Amniotic epithelial cell (primary cell): Measurements from ENCODE around the gene SRSF5.
"Not testable (repeated sequence)": the region's sequence is repeated elsewhere in the genome, so short reads cannot be mapped to it uniquely, and the experiment has no call there.

Experiments used
- DNase-seq: peaks from one replicate; pipeline ENCODE4 v3.0.0-alpha.2; 2010; ENCODE audit warnings: low read depth

The SRSF5 gene

DNA sequence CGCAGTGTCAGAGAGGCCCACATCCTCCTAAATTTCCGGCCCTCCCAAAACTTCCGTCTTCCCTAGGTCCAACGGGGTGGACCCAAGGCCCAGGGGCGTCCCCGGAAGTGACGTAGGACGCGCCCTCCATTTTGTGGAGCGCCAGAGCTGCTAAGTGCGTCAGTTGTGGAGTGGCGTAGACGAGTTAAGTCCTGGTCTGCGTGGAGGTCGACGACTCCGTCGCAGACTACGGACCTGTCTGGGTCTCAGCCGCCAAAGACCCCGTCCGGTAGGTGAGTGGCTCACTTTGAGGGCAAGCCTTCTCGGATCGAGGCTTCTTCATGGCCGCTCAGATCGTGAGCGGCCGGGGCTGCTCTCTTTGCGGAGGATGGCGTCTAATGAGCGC, at the start of gene SRSF5:
Gene SRSF5, plus strand, starts transcription at position 159 of the 385 bp plus-strand sequence. CDS start 1,015 bp downstream, outside the sequence.
- peak; percentile 93 for DNase-seq

DNA sequence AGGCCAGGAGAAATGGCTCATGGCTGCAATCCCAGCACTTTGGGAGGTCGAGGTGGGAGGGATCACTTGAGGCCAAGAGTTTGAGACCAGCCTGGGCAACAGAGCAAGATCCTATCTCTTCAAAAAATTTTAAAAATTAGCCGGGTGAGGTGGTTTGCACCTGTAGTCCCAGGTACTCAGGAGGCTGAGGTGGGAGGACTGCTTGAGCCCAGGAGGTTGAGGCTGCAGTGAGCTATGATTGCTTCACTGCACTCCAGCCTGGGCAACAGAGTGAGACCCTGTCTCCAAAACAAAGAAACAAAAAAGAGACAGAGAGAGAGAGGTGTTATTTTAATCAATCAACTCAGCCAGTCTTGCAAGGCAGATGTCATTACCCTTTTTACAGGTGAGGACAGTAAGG, 48.3 kb upstream of the SRSF5 start:
- not testable (repeated sequence) for DNase-seq

DNA sequence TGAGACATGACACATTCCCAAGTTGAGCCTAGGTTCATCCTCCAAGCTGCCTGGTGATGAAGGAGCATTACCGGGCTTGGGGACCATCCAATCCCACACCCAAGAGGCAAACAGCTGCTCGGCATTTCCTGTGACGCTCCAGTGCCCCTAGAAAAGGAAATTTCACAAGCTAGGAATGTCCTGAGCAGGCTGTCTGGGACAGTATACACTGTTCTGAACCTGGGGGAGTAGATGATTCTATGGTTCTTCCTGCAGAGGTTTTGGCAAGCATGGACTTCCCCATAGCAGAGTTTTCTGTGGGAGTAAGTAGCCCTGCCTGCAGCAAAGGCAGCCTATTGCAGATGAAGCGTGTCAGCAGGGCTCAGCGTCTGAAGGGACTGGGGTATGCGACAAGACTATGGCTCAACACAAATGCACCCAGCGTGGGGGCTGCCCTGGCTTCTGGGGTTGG, 47.4 kb upstream of the SRSF5 start:
- peak; percentile 94 for DNase-seq

DNA sequence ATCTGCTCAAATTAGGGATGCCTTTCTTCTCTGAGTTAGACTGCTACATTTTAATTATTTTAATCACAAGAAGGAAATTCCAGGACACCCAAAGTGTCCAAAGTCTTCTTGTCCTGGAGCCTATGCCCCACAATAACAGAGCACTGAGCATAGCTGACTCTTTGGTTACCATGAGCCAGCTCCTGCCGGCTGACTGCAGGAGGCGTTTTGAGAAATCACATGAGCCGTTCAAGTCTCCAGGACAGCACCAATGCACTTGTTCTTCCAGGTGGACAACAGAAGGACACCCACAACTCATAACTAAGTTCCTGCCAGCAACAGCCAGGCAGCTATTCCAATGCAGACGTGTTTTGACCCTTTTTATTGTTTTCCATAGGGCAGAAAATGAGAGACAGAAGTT, 46.0 kb upstream of the SRSF5 start:
- no peak for DNase-seq

DNA sequence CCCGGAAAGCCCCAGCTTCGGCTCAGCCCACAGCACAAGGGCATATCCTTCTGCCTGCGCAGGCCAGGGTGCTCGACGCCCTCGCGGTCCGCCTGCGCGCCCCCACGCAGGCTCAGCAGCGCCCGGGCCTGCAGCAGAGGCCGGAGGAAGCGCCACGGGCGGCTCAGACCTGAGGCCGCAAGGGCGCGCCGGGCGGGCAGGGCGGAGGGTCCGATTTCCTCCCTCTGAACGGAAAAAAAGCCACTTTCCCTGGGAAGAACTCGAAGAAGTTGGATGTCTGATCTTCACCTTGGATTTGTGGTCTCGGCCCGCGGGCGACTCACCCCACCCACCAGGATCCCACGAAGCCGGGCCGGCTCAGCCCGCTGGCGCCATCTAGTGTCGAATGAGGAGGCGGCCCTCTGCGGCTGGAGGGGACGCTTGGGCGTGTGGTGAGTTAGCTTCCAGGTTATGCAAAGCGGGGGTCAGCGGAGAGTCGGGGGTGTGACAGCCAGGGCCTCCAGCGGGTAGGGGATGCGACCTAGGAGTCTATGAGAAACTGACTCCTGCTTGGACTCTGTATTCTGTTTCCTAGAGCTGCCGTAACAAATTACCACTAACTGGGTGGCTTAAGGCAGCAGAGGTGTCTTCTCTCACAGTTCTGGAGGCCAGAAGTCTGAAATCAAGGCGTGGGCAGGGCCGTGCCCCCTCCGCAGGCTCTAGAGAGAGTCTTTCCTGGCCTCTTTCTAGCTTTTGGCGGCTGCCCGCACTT, 40.0 kb upstream of the SRSF5 start:
- peak; percentile 50 for DNase-seq

DNA sequence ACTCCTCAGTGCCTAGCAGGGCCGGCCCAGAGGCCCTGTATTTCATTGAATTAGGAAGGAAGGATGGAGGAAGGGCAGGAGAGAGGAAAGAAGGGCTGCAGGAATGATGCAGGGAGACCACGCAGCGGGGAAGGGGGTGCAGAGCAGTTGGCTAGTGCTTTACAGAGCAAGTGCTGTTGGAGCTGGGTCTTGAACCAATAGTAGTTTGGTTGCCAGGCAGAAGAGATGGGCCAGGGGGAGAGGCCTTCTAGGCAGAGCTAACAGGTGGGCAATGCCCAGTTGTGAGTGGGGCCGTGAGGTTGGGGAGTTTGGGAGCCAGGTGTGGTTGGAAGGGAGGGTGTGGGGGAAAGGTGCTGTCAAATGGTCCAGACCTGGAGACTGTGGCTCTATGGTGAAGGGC, 39.1 kb upstream of the SRSF5 start:
- no peak for DNase-seq

DNA sequence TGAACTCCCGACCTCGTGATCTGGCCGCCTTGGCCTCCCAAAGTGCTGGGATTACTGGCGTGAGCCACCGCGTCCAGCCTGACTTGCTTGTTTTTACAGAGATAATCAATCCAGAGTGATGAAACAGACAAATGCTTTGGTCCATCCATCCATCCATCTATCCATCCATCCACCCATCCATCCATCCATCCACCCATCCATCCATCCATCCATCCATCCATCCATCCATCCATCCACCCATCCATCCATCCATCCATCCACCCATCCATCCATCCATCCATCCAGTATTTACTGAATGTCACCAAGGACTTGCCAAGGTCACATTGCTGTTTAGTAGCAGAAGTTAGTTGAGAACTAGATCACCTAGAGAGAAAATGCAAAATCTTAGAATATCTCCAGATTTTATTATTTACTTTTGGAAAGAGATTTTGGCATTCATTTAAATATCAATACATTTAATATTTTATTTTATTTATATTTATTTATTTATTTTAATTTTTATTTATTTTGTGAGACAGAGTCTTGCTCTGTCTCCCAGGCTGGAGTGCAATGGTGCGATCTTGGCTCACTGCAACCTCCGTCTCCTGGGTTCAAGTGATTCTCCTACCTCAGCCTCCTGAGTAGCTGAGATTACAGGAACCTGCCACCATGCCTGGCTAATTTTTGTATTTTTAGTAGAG, 34.9 kb upstream of the SRSF5 start:
- not testable (repeated sequence) for DNase-seq

DNA sequence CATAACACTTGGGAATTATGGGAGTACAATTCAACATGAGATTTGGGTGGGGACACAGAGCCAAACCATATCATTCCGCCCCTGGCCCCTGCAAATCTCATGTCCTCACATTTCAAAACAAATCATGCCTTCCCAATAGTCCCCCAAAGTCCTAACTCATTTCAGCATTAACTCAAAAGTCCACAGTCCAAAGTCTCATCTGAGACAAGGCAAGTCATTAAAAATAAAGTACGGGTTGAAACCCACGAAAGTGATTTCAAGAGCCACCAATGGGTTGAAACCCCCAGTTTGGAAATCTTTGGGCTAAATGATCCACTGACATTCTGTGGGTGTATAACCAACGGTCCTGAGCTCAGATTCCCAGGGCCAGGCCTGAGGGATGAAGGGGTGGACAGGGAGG, 30.5 kb upstream of the SRSF5 start:
- not testable (repeated sequence) for DNase-seq

DNA sequence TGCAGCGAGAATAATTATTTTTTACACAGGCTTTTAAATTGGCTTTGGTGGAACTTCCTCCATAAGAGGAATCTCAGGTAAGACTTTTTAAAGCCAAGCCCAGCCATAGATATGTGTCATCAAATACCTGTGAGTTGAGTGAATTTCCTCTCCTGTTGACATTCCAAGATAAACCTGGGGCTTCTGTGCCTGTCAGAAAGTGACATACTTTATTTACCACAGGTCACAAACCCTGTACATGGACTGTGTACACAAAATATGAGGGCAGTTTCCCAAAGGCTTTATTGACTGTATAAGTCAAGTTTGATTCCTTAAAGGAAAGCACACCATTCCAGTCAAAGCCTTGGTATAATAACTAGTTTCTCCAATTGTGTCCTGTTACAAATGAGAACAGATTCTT, 25.9 kb upstream of the SRSF5 start:
- no peak for DNase-seq

DNA sequence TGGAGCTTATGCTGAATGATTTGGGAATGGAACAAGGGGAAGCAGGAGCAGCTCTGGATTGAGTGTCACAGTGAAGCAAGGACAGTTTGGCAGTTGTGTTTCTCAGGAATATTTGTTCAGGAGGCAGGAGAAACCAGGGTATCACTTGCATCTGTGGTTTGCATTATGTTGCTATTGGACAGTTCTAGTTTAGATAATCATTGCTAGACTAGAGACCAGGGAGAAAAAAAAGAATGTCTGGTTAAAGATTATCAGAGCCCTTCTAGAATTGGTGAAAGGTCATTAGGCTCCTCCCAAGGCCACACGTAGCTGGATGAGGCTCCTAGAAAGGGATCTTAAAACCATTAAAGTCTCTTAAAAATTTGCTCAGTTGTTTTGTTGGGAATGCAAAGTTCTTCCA, 17.0 kb upstream of the SRSF5 start:
- DNase-seq = no peak

DNA sequence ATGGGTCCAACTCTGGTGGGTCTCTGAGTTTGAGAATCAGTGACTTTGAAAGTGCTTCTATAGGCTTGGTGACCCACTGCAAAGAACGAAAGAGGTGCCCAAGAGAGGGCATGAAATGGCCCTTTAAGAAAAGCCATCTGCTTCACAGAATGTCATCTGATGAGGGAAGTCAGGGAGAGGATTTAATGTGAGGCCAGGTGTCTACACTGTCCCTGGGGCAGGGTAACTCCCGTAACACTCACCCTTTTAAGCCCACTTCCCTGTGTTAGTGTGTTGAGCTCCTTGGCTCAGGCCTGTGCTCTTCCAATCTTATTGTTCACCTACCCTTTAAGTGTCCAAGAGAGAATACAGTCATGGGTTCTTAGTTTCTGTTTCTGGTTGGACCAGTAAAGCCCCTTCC, 16.4 kb upstream of the SRSF5 start:
- DNase-seq = no peak

DNA sequence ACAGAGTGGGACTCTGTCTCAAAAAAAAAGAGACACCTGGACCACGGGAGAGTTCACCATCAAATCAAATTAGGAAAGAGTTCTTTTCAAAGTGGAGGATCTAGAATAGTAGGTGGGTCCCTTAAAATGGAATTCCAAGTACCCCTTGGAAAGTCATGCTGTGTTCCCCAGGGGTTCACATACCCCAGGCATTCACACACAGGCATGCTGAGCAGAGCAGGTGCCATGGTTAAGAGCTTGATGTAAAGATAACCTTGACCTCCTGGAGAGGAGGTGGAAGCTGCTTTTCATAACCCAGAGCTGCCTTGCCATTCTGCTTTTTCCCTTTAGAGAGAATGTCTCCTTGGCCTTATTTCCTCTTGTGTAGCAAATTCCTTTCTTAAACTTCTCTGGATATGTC, 14.2 kb upstream of the SRSF5 start:
- no peak for DNase-seq

DNA sequence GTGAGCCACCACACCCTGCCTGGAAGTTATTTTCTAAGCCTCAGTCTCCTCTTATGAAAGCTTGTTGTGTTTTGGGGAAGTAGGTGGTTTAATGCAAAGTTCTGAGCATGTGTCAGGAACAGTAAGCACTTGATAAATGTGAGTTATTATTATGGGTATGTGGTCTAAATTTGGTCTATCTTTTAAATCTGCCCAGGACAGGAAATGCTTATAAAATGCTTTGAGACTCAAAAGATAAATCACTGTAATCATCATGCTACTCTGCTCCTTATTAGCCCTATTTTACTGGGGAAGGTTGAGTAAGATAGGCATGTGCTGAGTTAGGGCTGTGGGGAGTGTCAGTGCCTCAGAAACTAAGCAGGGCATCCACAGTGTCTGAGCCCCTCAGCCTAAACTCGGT, 13.1 kb upstream of the SRSF5 start:
- no peak for DNase-seq

DNA sequence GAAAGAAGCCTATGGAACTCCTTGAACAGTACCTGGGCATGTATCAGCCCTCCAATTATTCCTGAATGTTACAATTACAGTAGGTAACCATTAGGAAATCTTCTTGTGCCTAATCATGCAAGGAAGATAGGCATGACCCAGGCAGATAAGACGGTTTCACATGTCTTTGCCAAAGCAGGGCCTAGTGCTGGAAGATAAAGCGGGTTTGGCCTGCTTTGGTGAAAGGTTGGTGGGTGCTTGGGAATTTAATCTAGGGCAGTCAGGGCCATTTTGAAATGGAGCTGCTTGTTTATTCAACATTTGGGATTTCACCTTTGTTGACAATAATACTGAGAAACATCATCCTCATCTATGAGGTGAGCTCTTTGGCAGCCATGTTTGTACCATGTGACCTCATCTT, 12.5 kb upstream of the SRSF5 start:
- no peak for DNase-seq

DNA sequence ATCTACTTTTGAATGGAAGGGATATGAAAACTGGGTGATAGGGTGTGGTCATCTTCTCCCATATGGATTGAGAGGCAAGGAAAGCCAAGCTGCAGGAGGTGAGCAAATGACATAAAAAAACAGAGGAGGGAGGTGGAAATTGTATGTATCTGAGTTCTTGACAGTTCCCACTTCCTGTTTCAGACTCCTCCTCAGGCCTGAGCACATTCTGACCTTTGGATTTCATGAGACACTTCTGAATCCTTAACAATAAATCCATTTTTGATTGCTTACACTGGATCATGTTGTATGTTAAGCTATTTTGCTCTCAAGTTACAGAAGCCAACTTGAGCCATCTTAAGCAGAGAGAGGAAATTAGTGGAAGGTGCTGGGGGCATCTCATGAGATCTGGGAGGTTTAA, 11.6 kb upstream of the SRSF5 start:
- no peak for DNase-seq

DNA sequence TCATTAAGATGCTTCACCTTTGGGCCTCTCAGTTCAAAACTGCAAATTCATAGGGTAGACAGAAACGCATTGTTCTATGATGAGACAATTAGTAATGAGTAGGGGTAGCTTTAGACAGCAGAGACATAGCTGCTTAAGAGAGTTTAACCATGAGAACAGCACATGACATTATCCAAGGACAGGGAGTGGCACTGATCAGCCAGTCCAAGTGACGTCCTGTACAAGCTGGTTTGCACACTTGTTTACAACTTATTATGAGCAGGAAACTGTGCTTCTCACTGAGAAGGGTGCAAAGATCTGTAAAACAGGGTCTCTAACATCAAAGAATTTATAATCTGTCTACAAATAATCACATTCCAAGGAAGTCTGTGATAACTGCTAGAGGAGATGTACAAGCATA, 11.2 kb upstream of the SRSF5 start:
- no peak for DNase-seq

DNA sequence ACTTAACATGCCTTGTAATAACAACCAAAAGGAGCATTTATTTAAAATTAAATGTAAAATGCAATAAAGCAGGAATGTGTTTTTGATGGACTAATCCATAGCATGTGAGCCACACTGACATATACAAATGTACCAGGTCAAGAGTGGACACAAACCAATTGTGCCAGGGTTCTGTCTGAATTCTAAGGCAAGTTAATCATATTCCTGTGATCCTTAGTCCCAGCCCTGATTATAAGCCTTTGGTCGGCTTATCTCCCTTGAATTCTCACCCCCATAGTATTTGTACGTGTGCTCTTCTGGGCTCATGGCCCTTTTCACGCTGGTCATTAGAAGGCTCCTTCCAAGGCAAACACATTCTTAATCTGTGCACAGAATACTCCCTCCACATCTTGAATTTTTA, 10.6 kb upstream of the SRSF5 start:
- no peak for DNase-seq

DNA sequence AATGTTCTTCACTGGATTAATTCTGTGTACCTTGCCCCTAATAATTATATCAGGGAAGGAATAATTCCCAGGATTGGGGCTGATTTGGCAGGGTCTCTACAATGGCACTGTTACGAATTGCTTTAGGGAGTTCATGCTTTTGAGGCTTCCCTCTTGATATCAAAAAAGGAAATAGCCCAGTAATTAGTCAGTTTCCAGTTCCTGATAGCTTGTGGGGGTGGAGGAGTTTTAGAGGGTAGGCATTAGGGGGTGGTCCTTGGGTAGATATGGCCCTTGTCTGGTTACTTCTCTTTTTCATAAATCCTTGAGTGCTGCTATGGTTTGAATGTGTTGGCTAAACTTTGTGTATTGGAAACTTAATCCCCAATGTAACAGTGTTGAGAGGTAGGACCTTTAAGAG, 6.1 kb upstream of the SRSF5 start:
- DNase-seq = no peak

DNA sequence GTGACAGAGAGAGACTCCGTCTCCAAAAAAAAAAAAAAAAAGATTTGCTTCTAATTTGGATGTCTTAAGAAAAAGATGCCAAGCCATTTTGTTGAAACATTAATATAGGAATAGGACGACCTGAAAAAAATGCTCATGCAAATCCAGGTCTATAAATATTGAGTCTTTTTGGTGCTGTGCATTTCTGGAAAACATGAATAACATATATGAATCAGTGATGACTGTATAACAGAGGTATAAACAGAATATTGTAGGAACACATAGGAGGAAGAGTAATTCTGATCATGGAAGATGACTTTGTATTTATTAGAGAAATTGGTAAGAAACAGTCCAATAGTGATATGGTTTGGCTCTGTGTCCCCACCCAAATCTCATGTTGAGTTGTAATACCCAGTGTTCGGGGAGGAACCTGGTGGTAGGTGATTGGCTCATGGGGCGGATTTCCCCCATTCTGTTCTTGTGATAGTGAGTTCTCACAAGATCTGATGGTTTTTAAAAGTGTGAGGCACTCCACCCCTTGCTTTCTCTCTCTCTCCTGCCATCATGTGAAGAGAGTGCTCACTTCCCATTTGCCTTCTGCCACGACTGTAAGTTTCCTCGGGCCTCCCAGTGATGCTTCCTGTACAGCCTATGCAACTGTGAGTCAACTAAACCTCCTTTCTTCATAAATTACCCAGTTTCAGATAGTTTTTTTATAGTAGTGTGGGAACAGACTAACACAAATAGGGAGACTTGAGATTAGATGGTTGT, 3.0 kb upstream of the SRSF5 start:
- DNase-seq = peak; percentile 48

DNA sequence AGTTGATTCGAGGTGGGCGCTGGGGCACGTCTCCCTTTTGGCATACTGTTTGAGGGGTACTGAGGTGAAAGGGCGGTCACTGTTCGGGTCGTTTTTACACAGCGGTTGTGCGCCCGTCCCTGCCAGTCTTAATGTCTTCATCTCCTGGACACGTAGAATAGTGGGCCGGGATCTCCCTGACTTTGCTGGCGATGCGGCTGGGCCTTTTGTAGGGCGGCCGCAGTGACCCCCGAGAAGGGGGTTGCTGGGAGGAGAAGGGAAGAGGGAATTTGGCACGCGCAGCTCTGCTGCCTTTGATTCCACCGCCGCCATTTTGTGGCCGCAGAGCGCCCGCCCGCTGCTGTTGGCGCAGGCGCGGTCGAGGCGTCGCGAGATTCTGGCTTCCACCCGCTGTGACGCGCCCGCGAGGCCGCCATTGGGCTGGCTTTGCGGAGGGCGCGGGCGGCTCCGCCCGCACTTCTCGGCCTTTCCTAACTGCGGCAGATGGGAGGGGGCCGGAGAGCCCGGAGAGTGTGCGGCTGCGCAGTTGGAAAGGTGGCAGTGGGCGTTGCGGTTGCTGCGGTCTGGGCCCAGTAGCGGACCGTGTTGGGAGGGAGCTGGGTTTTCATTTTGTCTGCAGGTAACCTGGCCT, 542 bp downstream of the SRSF5 start:
- DNase-seq = peak; percentile 84

DNA sequence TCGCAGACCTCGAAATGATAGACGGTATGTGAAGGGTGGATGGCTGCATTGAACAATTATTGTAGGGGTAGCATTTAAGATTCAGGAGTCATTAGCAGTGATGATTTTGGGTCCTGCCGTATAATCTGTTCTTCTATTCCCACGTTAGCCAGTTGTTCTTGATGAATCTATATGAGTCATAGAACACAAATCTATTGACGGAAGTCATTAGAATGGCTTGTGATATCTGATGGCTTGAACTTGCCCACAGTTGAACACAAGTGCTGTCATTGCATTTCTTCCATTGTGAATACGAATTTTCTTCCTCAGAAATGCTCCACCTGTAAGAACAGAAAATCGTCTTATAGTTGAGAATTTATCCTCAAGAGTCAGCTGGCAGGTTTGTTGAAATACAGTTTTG, 1.9 kb downstream of the SRSF5 start:
- DNase-seq = no peak

DNA sequence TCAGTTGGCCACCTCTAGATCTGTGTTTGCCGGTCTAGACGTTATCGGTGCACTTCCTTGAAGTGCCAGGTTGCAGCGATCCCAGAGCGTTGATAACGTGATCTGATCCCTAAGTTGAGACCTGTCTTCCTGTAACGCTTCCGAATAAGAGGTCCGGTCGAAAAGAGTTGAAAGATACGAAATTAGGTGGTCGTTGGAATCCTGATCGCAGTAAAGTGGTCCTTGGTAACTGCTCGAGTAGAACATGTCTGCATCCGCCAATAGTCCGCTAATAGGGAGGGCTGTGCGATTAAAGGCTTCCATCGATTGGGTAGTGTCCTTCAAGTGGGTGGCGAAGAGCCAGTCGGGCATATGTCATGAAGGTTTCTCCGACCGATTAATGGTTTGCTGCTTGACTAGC, 2.7 kb downstream of the SRSF5 start:
- no peak for DNase-seq

DNA sequence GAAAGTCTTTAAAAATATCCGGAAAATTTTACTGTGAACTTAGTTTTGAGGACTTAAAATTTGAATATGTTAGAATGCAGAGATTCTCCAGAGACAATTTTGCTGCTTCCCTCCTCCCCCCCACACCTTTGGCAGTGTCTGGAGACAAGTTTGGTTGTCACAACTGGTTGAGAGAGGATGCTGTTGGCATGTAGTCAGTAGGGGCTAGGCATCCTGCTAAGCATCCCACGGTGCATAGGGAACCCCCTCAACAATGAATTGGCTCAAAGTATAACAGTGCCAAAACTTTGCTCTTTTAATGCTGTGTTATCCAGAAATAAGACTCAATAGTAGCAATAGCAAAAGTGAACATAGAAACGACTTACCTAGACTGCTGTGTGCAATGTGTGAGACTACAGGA, 3.6 kb downstream of the SRSF5 start:
- DNase-seq = no peak
